Stromal cell of bone marrow (primary cell): ENCODE measurements around the gene SPSB1.

Experiments used
- DNase-seq: peaks from one replicate; pipeline ENCODE4 v3.0.0-alpha.2; 2012; ENCODE audit warnings: low read depth

SPSB1 gene

GRCh38 chr1:9292361-9293240, at the start of gene SPSB1:
Gene SPSB1 (plus strand): TSS chr1:9292894. CDS start chr1:9355892, 62,998 bp downstream.
- no peak for DNase-seq

- DNase-seq, result no peak
Measured at GRCh38 chr1:9243066-9243739, 49.5 kb upstream of the SPSB1 start.

- no peak for DNase-seq
Measured at GRCh38 chr1:9244501-9245229, 48.0 kb upstream of the SPSB1 start.

- DNase-seq, result no peak
Measured at GRCh38 chr1:9245230-9245619, 47.5 kb upstream of the SPSB1 start.

- DNase-seq, result no peak
Measured at GRCh38 chr1:9245661-9246060, 47.0 kb upstream of the SPSB1 start.

- no peak for DNase-seq
Measured at GRCh38 chr1:9246215-9246614, 46.5 kb upstream of the SPSB1 start.

- DNase-seq, result no peak
Measured at GRCh38 chr1:9246841-9247785, 45.6 kb upstream of the SPSB1 start.

GRCh38 chr1:9247894-9248293, 44.8 kb upstream of the SPSB1 start:
- DNase-seq, result no peak

- DNase-seq, result no peak
Measured at GRCh38 chr1:9248341-9249262, 44.1 kb upstream of the SPSB1 start.

GRCh38 chr1:9249263-9249533, 43.5 kb upstream of the SPSB1 start:
- DNase-seq, result no peak

- DNase-seq, result no peak
Measured at GRCh38 chr1:9249534-9250410, 42.9 kb upstream of the SPSB1 start.

- DNase-seq, result no peak
Measured at GRCh38 chr1:9250411-9251381, 42.0 kb upstream of the SPSB1 start.

GRCh38 chr1:9251501-9251900, 41.2 kb upstream of the SPSB1 start:
- no peak for DNase-seq

- DNase-seq, result no peak
Measured at GRCh38 chr1:9253004-9253403, 39.7 kb upstream of the SPSB1 start.

GRCh38 chr1:9253453-9254105, 39.1 kb upstream of the SPSB1 start:
- DNase-seq, result no peak

- no peak for DNase-seq
Measured at GRCh38 chr1:9256332-9256731, 36.4 kb upstream of the SPSB1 start.

GRCh38 chr1:9257851-9258250, 34.8 kb upstream of the SPSB1 start:
- no peak for DNase-seq

- no peak for DNase-seq
Measured at GRCh38 chr1:9258629-9259028, 34.1 kb upstream of the SPSB1 start.
